T-helper 1 cell treated with Interleukin-12 subunit alpha and Interleukin-12 subunit beta and Interleukin-4 antibody, amounts not matched to agents 30 ng/mL and 1 ng/mL, for 36 hours (primary cell): ENCODE results near the gene MAGT1. TPM values are rescaled to one million over a fixed set of nuclear protein-coding genes. Genes with fewer than 3 reads are reported as not detected.
"Not testable (repeated sequence)": the region's sequence is repeated elsewhere in the genome, so short reads cannot be mapped to it uniquely, and the experiment has no call there.

Experiments
- intact Hi-C: fragments of 100-400 bp; cut with micrococcal nuclease; formaldehyde crosslinking; loops from one replicate; pipeline ENCODE4 v1.15.1; 2024
- total RNA-seq: library from RNA; stranded (reverse); gene quantifications from 2 replicates; pipeline ENCODE4 v1.2.3, GENCODE V29; 2022

MAGT1 gene
- total RNA-seq = 62.1 and 66.5 TPM in 2 replicates

- intact Hi-C loops = loop anchor here (1.0 to 10.0 kb wide), 11 partner anchors 15 to 1748 kb away; partner anchors contain the start of genes ATP7A, ATRX, CYSLTR1 and FGF16
Measured at GRCh38 chrX:77894921-77895886, at the start of gene MAGT1. MAGT1 (minus strand) TSS chrX:77895435; CDS start chrX:77895410, 25 bp downstream.

- intact Hi-C loops = not testable (repeated sequence)
Measured at GRCh38 chrX:77945031-77945430, 49.8 kb upstream of the MAGT1 start.

GRCh38 chrX:77938083-77938680, 42.9 kb upstream of the MAGT1 start:
- intact Hi-C loops = no loop called here

GRCh38 chrX:77937291-77937690, 42.1 kb upstream of the MAGT1 start:
- intact Hi-C loops = no loop called here

- intact Hi-C loops = no loop called here
Measured at GRCh38 chrX:77936299-77936698, 41.1 kb upstream of the MAGT1 start.

GRCh38 chrX:77935886-77936285, 40.7 kb upstream of the MAGT1 start:
- intact Hi-C loops = no loop called here

GRCh38 chrX:77930581-77930980, 35.3 kb upstream of the MAGT1 start:
- intact Hi-C loops = no loop called here

- intact Hi-C loops = no loop called here
Measured at GRCh38 chrX:77925764-77926163, 30.5 kb upstream of the MAGT1 start.

- intact Hi-C loops = no loop called here
Measured at GRCh38 chrX:77924320-77924859, 29.2 kb upstream of the MAGT1 start.

- intact Hi-C loops = no loop called here
Measured at GRCh38 chrX:77922787-77923186, 27.6 kb upstream of the MAGT1 start.

GRCh38 chrX:77919370-77919769, 24.1 kb upstream of the MAGT1 start:
- intact Hi-C loops = loop anchor here (10.0 kb wide), 2 partner anchors 1345 to 1745 kb away; partner anchors contain the start of gene PBDC1

- intact Hi-C loops = loop anchor here (10.0 kb wide), 2 partner anchors 1346 to 1744 kb away; partner anchors contain the start of gene PBDC1
Measured at GRCh38 chrX:77918568-77918967, 23.3 kb upstream of the MAGT1 start.

GRCh38 chrX:77917294-77917933, 22.2 kb upstream of the MAGT1 start:
- intact Hi-C loops = loop anchor here (10.0 kb wide), 2 partner anchors 1347 to 1743 kb away; partner anchors contain the start of gene PBDC1

GRCh38 chrX:77910108-77910840, 15.0 kb upstream of the MAGT1 start, which contains the start of gene ATP7A:
ATP7A (plus strand) TSS chrX:77910693; CDS start chrX:77971642, 60,949 bp downstream.
- intact Hi-C loops = loop anchor here (1.0 to 10.0 kb wide), 11 partner anchors 11 to 1735 kb away; partner anchors contain the start of genes ATRX, COX7B, CYSLTR1 and MAGT1

GRCh38 chrX:77901506-77901905, 6.3 kb upstream of the MAGT1 start:
- intact Hi-C loops = no loop called here

GRCh38 chrX:77900688-77901087, 5.5 kb upstream of the MAGT1 start:
- intact Hi-C loops = no loop called here

GRCh38 chrX:77899081-77899828, 4.0 kb upstream of the MAGT1 start, which contains the start of gene COX7B:
COX7B (plus strand) TSS chrX:77899468; CDS start chrX:77899554, 86 bp downstream.
- intact Hi-C loops = loop anchor here (1.0 to 10.0 kb wide), 10 partner anchors 11 to 1752 kb away; partner anchors contain the start of genes ATP7A, ATRX, CYSLTR1 and FGF16

GRCh38 chrX:77893713-77894112, 1.5 kb downstream of the MAGT1 start:
- intact Hi-C loops = loop anchor here (10.0 kb wide), 4 partner anchors 449 to 1361 kb away; partner anchors contain the start of gene FGF16

GRCh38 chrX:77892887-77893286, 2.3 kb downstream of the MAGT1 start:
- intact Hi-C loops = loop anchor here (10.0 kb wide), 4 partner anchors 448 to 1362 kb away; partner anchors contain the start of gene FGF16
